ENCODE results near the gene QRICH1. TPM values are rescaled to one million over a fixed set of nuclear protein-coding genes. Genes with fewer than 3 reads are reported as not detected.

Gene QRICH1
- polyA plus RNA-seq, 1 donor = 58.0 TPM

- DNase-seq = peak in 1 of 2 donors; percentile 5
- H3K4me3 ChIP-seq (ENCODE audit: low read length) = no peak overlapping the region
- no peak overlapping the region for H3K27ac ChIP-seq (ENCODE audit: low read length)
- H3K27me3 ChIP-seq (ENCODE audit: control insufficient read depth, insufficient read depth, low read length) = no peaks in the 10 kb centered on the region
- peaks cover 24% of the 10 kb centered on the region for H3K4me1 ChIP-seq (ENCODE audit: control insufficient read depth, insufficient read depth, low read length)
- H3K9me3 ChIP-seq (ENCODE audit: control insufficient read depth, low read depth, low read length) = no peaks in the 10 kb centered on the region
- H3K36me3 ChIP-seq (ENCODE audit: control insufficient read depth, insufficient read depth, low read length) = peaks cover 51% of the 10 kb centered on the region
- no CpG with 5 or more reads among the region's 13 CpGs for WGBS (ENCODE audit: insufficient coverage, low lambda C conversion rate)
Observed at GRCh38 chr3:49025005-49025792, 68.7 kb downstream of the QRICH1 start.

GRCh38 chr3:49024449-49024848 is 69.4 kb downstream of the QRICH1 start:
- no peaks in the 10 kb centered on the region for H3K27me3 ChIP-seq (ENCODE audit: control insufficient read depth, insufficient read depth, low read length)
- H3K9me3 ChIP-seq (ENCODE audit: control insufficient read depth, low read depth, low read length) = no peaks in the 10 kb centered on the region
- peaks cover 30% of the 10 kb centered on the region for H3K4me1 ChIP-seq (ENCODE audit: control insufficient read depth, insufficient read depth, low read length)
- DNase-seq = peak in 1 of 2 donors; percentile 1
- peaks cover 47% of the 10 kb centered on the region for H3K36me3 ChIP-seq (ENCODE audit: control insufficient read depth, insufficient read depth, low read length)
- no peak overlapping the region for H3K27ac ChIP-seq (ENCODE audit: low read length)
- no CpG with 5 or more reads among the region's 5 CpGs for WGBS (ENCODE audit: insufficient coverage, low lambda C conversion rate)
- no peak overlapping the region for H3K4me3 ChIP-seq (ENCODE audit: low read length)

GRCh38 chr3:49023775-49024174 is 70.1 kb downstream of the QRICH1 start:
- peaks cover 33% of the 10 kb centered on the region for H3K4me1 ChIP-seq (ENCODE audit: control insufficient read depth, insufficient read depth, low read length)
- H3K27ac ChIP-seq (ENCODE audit: low read length) = no peak overlapping the region
- H3K4me3 ChIP-seq (ENCODE audit: low read length) = no peak overlapping the region
- peak in 1 of 2 donors; percentile 6 for DNase-seq
- H3K36me3 ChIP-seq (ENCODE audit: control insufficient read depth, insufficient read depth, low read length) = peaks cover 47% of the 10 kb centered on the region
- no peaks in the 10 kb centered on the region for H3K9me3 ChIP-seq (ENCODE audit: control insufficient read depth, low read depth, low read length)
- no peaks in the 10 kb centered on the region for H3K27me3 ChIP-seq (ENCODE audit: control insufficient read depth, insufficient read depth, low read length)
- WGBS (ENCODE audit: insufficient coverage, low lambda C conversion rate) = no CpG with 5 or more reads among the region's 4 CpGs

- no peaks in the 10 kb centered on the region for H3K27me3 ChIP-seq (ENCODE audit: control insufficient read depth, insufficient read depth, low read length)
- H3K9me3 ChIP-seq (ENCODE audit: control insufficient read depth, low read depth, low read length) = peaks cover 2% of the 10 kb centered on the region
- peak overlapping the region; percentile 100 for H3K27ac ChIP-seq (ENCODE audit: low read length)
- H3K4me3 ChIP-seq (ENCODE audit: low read length) = peak overlapping the region; percentile 91
- H3K36me3 ChIP-seq (ENCODE audit: control insufficient read depth, insufficient read depth, low read length) = peaks cover 46% of the 10 kb centered on the region
- peaks cover 25% of the 10 kb centered on the region for H3K4me1 ChIP-seq (ENCODE audit: control insufficient read depth, insufficient read depth, low read length)
- DNase-seq = no peak
- no CpG with 5 or more reads among the region's 12 CpGs for whole genome bisulfite sequencing (ENCODE audit: insufficient coverage, low lambda C conversion rate)
Observed at GRCh38 chr3:49022688-49023171, 71.1 kb downstream of the QRICH1 start.

GRCh38 chr3:49021813-49022687 is 71.8 kb downstream of the QRICH1 start, which contains the start of gene NDUFAF3:
Gene NDUFAF3 (plus strand): TSS chr3:49022121. CDS start chr3:49022145, 24 bp downstream.
- no CpG with 5 or more reads among the region's 83 CpGs for WGBS (ENCODE audit: insufficient coverage, low lambda C conversion rate)
- H3K9me3 ChIP-seq (ENCODE audit: control insufficient read depth, low read depth, low read length) = peaks cover 3% of the 10 kb centered on the region
- H3K27me3 ChIP-seq (ENCODE audit: control insufficient read depth, insufficient read depth, low read length) = no peaks in the 10 kb centered on the region
- H3K27ac ChIP-seq (ENCODE audit: low read length) = peak within 1 kb of the TSS; percentile 100
- H3K4me3 ChIP-seq (ENCODE audit: low read length) = peak within 1 kb of the TSS; percentile 91
- H3K36me3 ChIP-seq (ENCODE audit: control insufficient read depth, insufficient read depth, low read length) = peaks cover 39% of the 10 kb centered on the region
- peak; percentile 94 to 95 for DNase-seq
- peaks cover 31% of the 10 kb centered on the region for H3K4me1 ChIP-seq (ENCODE audit: control insufficient read depth, insufficient read depth, low read length)

GRCh38 chr3:49021213-49021812 is 72.6 kb downstream of the QRICH1 start:
- peaks cover 3% of the 10 kb centered on the region for H3K9me3 ChIP-seq (ENCODE audit: control insufficient read depth, low read depth, low read length)
- H3K4me1 ChIP-seq (ENCODE audit: control insufficient read depth, insufficient read depth, low read length) = peaks cover 33% of the 10 kb centered on the region
- DNase-seq = peak; percentile 99
- WGBS (ENCODE audit: insufficient coverage, low lambda C conversion rate) = no CpG with 5 or more reads among the region's 60 CpGs
- H3K36me3 ChIP-seq (ENCODE audit: control insufficient read depth, insufficient read depth, low read length) = peaks cover 35% of the 10 kb centered on the region
- peak overlapping the region; percentile 91 for H3K4me3 ChIP-seq (ENCODE audit: low read length)
- no peaks in the 10 kb centered on the region for H3K27me3 ChIP-seq (ENCODE audit: control insufficient read depth, insufficient read depth, low read length)
- H3K27ac ChIP-seq (ENCODE audit: low read length) = peak overlapping the region; percentile 100

- Histone ChIP-seq H3K27me3 (ENCODE audit: control insufficient read depth, insufficient read depth, low read length) (no peaks in the 10 kb centered on the region), H3K36me3 (ENCODE audit: control insufficient read depth, insufficient read depth, low read length) (peaks cover 35% of the 10 kb centered on the region), H3K4me1 (ENCODE audit: control insufficient read depth, insufficient read depth, low read length) (peaks cover 33% of the 10 kb centered on the region), H3K4me3 (ENCODE audit: low read length) (peak overlapping the region; percentile 91), H3K27ac (ENCODE audit: low read length) (peak overlapping the region; percentile 100), H3K9me3 (ENCODE audit: control insufficient read depth, low read depth, low read length) (peaks cover 3% of the 10 kb centered on the region)
- WGBS (ENCODE audit: insufficient coverage, low lambda C conversion rate) = no CpG with 5 or more reads among the region's 51 CpGs
- peak; percentile 44 to 80 for DNase-seq
Observed at GRCh38 chr3:49020330-49021212, 73.3 kb downstream of the QRICH1 start.

- Histone ChIP-seq H3K27me3 (ENCODE audit: control insufficient read depth, insufficient read depth, low read length) (no peaks in the 10 kb centered on the region), H3K4me1 (ENCODE audit: control insufficient read depth, insufficient read depth, low read length) (peaks cover 33% of the 10 kb centered on the region), H3K4me3 (ENCODE audit: low read length) (peak overlapping the region; percentile 91), H3K9me3 (ENCODE audit: control insufficient read depth, low read depth, low read length) (peaks cover 3% of the 10 kb centered on the region), H3K36me3 (ENCODE audit: control insufficient read depth, insufficient read depth, low read length) (peaks cover 35% of the 10 kb centered on the region), H3K27ac (ENCODE audit: low read length) (peak overlapping the region; percentile 100)
- no peak for DNase-seq
- no CpG with 5 or more reads among the region's 12 CpGs for WGBS (ENCODE audit: insufficient coverage, low lambda C conversion rate)
Observed at GRCh38 chr3:49019941-49020329, 73.9 kb downstream of the QRICH1 start.

GRCh38 chr3:49018707-49019006 is 75.2 kb downstream of the QRICH1 start:
- Histone ChIP-seq H3K27me3 (ENCODE audit: control insufficient read depth, insufficient read depth, low read length) (no peaks in the 10 kb centered on the region), H3K4me1 (ENCODE audit: control insufficient read depth, insufficient read depth, low read length) (peaks cover 29% of the 10 kb centered on the region), H3K36me3 (ENCODE audit: control insufficient read depth, insufficient read depth, low read length) (peaks cover 35% of the 10 kb centered on the region), H3K9me3 (ENCODE audit: control insufficient read depth, low read depth, low read length) (peaks cover 3% of the 10 kb centered on the region), H3K4me3 (ENCODE audit: low read length) (peak overlapping the region; percentile 78), H3K27ac (ENCODE audit: low read length) (peak overlapping the region; percentile 80)
- DNase-seq = no peak
- WGBS (ENCODE audit: insufficient coverage, low lambda C conversion rate) = no CpG with 5 or more reads among the region's 18 CpGs

Data from large intestine (tissue), 3 donors.